RWPE1 (cell line): ENCODE data around the gene PCSK2.

Experiments used
- CTCF ChIA-PET: fragments of 350-600 bp; sonication (Branson Sonifier 250); formaldehyde crosslinking; extraction: SDS; loops from one replicate; lab custom pipeline; 2021; lab: Yijun Ruan, JAX
- POLR2A ChIA-PET: fragments of 400-600 bp; formaldehyde crosslinking; extraction: SDS; loops from one replicate; lab custom pipeline; 2020; ENCODE audit warnings: antibody characterized with exemption; ENCODE audit not compliant: low non-redundant PET; lab: Yijun Ruan, JAX
- DNase-seq: peaks from one replicate; pipeline ENCODE4 v3.0.0; 2012; ENCODE audit warnings: low spot score
- H3K27ac ChIP-seq: fragments of 450-650 bp; 2 replicates; pipeline ENCODE4 v1.5.1; 2017
- CTCF ChIP-seq: fragments of 450-650 bp; conservative IDR thresholded peaks from 2 replicates; pipeline ENCODE4 v1.5.1; 2017; ENCODE audit warnings: low read depth, mild to moderate bottlenecking

PCSK2 gene

GRCh38 chr20:17225851-17226409 lies 910 bp upstream of the PCSK2 start:
- no peak for DNase-seq
- H3K27ac ChIP-seq = no peak overlapping the region
- no peak for TF ChIP-seq CTCF
- ChIA-PET CTCF (no interaction called here), POLR2A (interaction anchor here (0.6 kb wide), 1 partner anchor 204 kb away, joined by 4 read pairs; no protein-coding TSS in a partner anchor)

- ChIA-PET CTCF (no interaction called here), POLR2A (no interaction called here)
- H3K27ac ChIP-seq = no peak overlapping the region
- DNase-seq = no peak
- TF ChIP-seq CTCF = no peak
These were observed 357 bp downstream of the PCSK2 start for GRCh38 chr20:17227219-17227575.

- no peak overlapping the region for H3K27ac ChIP-seq
- ChIA-PET CTCF (no interaction called here), POLR2A (no interaction called here)
- no peak for TF ChIP-seq CTCF
- DNase-seq = no peak
These were observed 1.1 kb downstream of the PCSK2 start for GRCh38 chr20:17227669-17228623.

- H3K27ac ChIP-seq = no peak overlapping the region
- ChIA-PET CTCF (no interaction called here), POLR2A (no interaction called here)
- TF ChIP-seq CTCF = no peak
- no peak for DNase-seq
These were observed 1.8 kb downstream of the PCSK2 start for GRCh38 chr20:17228624-17229061.

GRCh38 chr20:17229256-17229655 lies 2.4 kb downstream of the PCSK2 start:
- TF ChIP-seq CTCF = no peak
- ChIA-PET CTCF (no interaction called here), POLR2A (no interaction called here)
- no peak overlapping the region for H3K27ac ChIP-seq
- no peak for DNase-seq

GRCh38 chr20:17233626-17234025 lies 6.8 kb downstream of the PCSK2 start:
- POLR2A ChIA-PET = no interaction called here

More at GRCh38 chr20:17233626-17234025, 6.8 kb downstream of the PCSK2 start:
- no peak overlapping the region for H3K27ac ChIP-seq
- no peak for TF ChIP-seq CTCF
- no peak for DNase-seq
- CTCF ChIA-PET = no interaction called here
